Subcutaneous adipose tissue (tissue), 4 donors: ENCODE results near the gene CPXM2. TPM values are rescaled to one million over a fixed set of nuclear protein-coding genes. Genes with fewer than 3 reads are reported as not detected.

Source experiments
- total RNA-seq, 4 donors: library from RNA; depleted of rRNA; stranded (reverse); fragments of >200 nt; gene quantifications; one replicate each; pipeline ENCODE4 v1.1.0, GENCODE V29; 2016
- TF ChIP-seq, protein P1 (sequence below): fragments of 450-650 bp; IDR thresholded peaks from one replicate; pipeline ENCODE4 v1.5.1; 2016; ENCODE audit warnings: low read depth, mild to moderate bottlenecking, control low read depth, antibody characterized with exemption, moderate library complexity

Gene CPXM2
- total RNA-seq, 4 donors from 2014 or later: 4.4 to 11.7 (median 6.7) TPM

DNA sequence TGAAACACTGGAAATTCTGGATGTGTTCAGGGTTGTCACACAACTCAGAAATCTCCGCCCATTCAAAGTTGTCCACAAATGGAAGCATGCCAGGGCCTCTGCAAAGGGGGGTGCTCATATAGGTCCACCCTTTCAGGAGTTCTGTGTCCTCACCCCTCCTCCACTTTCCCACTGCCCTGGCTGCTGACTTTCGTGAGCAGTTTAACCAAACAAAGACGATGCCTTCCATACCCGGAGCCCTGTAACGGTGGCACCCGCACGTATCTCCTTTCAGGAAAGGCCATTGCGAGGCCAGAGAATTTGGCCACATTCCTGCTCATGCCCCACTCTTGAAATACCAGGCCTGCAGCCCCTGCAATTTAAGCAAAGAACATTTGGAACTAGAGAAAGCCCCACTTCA, 1.4 kb downstream of the CPXM2 start:
- TF ChIP-seq, protein P1, sequence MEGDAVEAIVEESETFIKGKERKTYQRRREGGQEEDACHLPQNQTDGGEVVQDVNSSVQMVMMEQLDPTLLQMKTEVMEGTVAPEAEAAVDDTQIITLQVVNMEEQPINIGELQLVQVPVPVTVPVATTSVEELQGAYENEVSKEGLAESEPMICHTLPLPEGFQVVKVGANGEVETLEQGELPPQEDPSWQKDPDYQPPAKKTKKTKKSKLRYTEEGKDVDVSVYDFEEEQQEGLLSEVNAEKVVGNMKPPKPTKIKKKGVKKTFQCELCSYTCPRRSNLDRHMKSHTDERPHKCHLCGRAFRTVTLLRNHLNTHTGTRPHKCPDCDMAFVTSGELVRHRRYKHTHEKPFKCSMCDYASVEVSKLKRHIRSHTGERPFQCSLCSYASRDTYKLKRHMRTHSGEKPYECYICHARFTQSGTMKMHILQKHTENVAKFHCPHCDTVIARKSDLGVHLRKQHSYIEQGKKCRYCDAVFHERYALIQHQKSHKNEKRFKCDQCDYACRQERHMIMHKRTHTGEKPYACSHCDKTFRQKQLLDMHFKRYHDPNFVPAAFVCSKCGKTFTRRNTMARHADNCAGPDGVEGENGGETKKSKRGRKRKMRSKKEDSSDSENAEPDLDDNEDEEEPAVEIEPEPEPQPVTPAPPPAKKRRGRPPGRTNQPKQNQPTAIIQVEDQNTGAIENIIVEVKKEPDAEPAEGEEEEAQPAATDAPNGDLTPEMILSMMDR: no peak

DNA sequence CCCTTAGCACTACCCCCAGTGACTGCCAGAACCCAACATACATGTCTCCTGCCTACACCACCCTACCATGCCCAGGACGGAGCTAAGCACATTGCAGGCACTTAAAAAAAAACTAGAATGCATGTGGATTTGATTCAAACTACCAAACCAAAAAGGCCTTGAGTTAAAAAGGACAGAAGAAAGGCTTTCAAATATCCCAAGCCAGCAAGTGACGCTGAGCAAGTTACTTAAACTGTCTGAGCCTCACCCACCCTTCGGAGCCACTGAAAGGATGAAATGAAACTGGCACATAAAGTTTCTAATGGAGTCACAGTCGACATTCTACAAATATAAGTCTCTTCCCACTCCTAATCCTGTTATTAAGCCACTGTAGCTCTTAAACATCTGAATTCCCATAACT, 1.8 kb downstream of the CPXM2 start:
- TF ChIP-seq, protein P1: no peak

DNA sequence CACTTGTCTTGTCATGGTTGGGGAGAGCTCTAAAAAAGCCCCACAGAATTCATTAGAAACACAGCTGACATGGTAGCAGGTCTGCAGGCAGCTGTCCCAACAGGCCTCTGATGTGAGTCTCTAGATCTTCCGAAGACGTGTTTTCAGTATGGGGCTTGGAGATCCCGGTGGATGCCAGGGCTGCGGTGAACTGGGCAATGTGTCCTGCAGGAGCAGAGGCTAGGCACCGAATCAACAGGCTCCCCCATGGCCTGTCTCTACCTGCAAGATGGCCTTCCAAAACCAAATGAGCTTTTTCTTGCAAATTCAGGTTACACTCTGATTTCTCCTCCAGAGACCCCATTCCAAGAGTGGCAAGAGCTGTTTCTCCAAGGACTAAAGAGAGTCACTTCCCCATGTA, 2.9 kb downstream of the CPXM2 start:
- TF ChIP-seq, protein P1: no peak

DNA sequence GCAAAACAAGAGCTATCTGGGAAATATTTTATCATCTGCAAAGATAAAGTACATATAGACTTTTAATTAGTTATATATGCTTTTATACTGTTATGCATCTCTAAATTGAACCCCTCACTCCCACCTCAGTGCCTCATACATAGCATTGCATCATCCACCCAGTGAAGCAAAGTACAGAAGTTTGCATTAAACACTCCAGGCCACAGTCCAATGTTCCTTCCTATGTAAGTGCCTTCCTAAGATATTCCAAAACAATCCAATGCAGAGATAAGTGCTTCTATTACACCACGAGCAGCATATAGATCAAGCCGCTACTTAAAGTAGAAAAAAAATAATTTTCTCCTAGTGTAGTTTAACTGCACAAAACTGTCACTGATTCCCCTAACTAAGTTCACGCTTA, 3.4 kb downstream of the CPXM2 start:
- TF ChIP-seq, protein P1: no peak

DNA sequence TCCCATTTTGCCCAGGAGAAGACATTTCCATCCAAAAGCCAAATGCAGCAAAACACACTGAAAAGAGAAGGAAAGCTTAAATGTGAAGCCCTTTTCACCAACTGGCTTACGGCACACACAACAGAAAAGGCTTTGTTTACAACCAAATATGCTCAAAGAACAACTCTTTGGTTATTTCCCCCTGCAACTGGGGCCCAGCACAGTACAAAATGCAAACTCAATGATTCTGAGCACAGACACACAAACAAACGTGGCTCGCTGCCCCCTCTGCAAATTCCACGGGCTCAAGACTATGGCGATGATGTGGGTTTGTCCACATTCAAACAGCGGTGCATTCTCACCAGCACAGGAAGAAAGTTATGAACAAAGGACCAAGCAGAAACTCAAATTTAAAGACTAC, 5.3 kb downstream of the CPXM2 start:
- TF ChIP-seq, protein P1: no peak

DNA sequence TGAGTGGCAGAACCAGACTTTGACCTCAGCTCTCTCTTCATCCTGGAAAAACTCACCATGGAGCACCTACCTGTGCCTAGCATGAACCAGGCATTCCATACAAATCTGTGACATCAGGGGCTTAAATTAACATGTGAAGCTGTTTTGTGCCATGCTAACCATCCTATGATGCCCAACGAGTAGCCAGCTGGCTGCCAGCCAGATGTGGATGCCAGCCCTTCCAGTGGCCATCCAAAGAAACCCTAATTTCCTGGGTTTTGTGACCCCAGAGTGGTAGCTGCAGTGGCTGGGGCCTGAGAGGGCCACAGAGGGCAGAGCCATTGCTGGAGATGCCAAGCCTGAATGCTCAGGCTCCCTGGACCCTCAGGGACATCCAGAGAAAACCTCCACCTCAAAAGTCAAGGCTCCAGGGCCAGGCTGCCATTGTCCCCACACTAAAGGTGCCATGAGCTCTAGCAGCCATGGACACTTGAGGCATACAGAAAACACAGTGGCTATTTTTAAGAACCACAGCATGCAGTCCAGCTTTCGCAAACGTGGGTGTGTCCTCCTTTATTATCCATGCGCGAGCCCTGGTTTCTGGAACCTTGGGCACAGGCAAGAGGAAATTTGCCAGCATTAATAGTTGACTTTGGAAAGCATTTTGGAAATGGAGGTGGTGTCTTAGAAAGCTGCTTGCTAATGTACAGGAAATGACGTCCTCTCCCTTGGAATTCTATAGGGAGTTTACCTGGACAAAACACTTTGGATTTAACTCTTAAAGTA, 6.0 kb downstream of the CPXM2 start:
- TF ChIP-seq, protein P1: no peak

DNA sequence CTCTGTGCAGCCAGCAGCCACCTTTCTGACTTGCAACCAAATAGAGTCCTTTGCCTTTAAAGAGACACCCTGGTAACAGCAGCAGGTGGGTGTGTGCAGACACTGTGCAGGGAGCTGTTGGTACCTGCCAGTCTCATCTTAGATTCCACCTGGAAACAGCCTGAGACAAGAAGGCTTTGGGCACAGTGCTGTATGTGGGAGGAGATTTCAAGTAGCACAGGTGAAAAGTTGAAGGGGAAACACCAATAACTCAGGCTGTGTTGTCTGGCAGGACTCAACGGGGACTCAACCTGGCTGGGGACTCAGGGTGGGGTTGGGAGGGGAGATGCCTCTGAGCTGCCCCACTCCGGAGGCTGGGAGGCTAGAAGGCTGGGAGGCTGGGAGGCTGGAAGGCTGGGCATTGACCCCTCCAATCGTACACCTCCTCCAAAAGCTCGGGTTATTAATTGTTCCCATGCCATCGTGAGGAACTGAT, 6.7 kb downstream of the CPXM2 start:
- TF ChIP-seq, protein P1: no peak
